Measurements from ENCODE around the gene YTHDF1.

The YTHDF1 gene

DNA sequence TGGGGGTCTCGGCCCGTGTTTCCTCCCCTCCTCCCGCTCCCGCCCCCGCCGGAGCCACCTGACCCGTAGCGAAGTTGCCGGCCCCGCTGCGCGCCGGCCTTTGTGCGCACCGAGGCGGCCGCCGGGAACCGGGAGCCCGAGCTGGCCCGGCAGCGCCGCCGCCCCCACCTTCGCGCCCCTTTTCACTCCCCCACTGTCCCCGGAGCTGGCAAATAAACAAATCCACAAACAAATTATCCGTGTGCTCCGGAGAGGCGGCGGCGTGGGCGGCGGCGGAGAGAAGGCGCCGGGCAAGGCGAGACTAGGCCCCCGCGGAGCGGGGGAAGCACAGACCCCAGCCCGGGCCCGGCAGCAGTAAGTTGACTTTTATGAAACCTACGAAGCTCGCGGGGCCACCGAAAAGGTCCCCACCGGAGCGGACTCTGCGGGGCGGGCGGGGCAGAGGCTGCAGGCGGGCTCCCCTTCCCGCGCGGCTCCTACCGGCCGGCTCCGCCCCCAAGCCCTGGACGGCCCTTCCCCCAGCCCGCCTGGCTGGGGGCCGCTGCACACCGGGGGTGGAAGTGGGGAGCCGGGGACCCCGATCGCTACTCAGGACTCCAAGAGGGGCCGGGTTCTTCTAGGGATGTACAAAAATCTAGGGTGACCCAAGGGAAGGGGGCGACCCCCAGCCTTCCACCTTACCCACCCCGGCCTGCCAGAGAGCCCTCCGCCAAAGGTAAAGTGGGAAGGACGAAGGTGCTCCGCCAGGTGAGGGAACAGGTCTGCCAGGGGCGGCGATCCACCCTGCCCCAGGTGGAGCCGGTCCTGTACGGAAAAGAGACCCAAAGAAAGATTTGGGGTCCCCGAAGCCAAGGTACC lies 40.7 kb downstream of the YTHDF1 start:
- Histone ChIP-seq H3K36me3 (ENCODE audit: control insufficient read depth in 5 of 5, insufficient read depth in 5 of 5, low read length in 5 of 5) (no peaks in the 10 kb centered on the region), H3K4me3 (ENCODE audit: low read depth in 1 of 5, low read length in 5 of 5) (no peak overlapping the region), H3K4me1 (ENCODE audit: control insufficient read depth in 5 of 5, insufficient read depth in 5 of 5, low read length in 5 of 5) (peaks cover 0 to 23% (median 14%) of the 10 kb centered on the region in 5 donors), H3K27ac (ENCODE audit: low read depth, low read length) (no peak overlapping the region), H3K9me3 (ENCODE audit: control insufficient read depth in 5 of 5, low read length in 5 of 5) (no peaks in the 10 kb centered on the region), H3K27me3 (ENCODE audit: control insufficient read depth in 5 of 5, insufficient read depth in 4 of 5, low read length in 5 of 5) (peaks cover 55 to 80% (median 71%) of the 10 kb centered on the region in 5 donors), H3K9ac (ENCODE audit: low read length in 5 of 5) (no peak overlapping the region)

DNA sequence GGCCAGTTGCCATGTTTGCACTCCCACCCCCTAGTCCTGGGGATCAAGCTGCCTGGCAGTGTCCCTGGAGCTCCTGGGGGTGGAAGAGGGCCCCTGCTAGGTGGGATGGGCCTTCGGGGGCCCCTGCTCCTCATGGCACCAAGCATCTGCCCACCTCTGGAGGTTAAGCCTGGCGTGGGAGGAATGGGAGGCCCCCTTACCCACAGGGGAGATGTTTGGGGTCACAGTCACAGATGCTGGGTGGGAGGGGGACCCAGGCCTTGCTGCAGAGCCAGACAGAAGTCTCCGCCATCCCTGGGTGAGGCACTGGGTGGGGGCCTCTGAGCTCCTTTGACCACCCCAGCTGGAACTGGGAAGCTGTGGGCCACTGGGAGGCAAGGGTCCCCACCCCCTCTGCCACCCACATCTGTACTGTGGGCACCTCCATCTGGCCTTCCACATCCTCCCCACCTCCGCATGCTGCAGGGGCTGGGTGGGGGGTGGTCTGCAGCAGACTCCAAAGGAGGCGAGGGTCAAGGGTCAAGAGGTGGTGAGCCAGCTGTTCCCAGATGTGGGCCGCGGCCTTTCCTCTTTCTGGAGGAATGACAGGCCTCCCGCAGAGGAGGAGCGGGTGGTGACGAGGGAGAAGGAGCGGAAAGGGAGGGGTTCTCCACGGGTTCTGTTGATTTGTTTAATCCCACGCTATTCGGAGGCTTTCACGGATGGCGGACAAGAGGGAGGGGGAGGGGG lies 41.5 kb downstream of the YTHDF1 start:
- no peak overlapping the region for H3K4me3 ChIP-seq (ENCODE audit: low read depth in 1 of 5, low read length in 5 of 5)
- H3K4me1 ChIP-seq (ENCODE audit: control insufficient read depth in 5 of 5, insufficient read depth in 5 of 5, low read length in 5 of 5) = peaks cover 0 to 20% (median 12%) of the 10 kb centered on the region in 5 donors
- peaks cover 51 to 73% (median 63%) of the 10 kb centered on the region in 5 donors for H3K27me3 ChIP-seq (ENCODE audit: control insufficient read depth in 5 of 5, insufficient read depth in 4 of 5, low read length in 5 of 5)
- no peak overlapping the region for H3K9ac ChIP-seq (ENCODE audit: low read length in 5 of 5)
- H3K27ac ChIP-seq (ENCODE audit: low read depth, low read length) = no peak overlapping the region
- H3K36me3 ChIP-seq (ENCODE audit: control insufficient read depth in 5 of 5, insufficient read depth in 5 of 5, low read length in 5 of 5) = no peaks in the 10 kb centered on the region
- H3K9me3 ChIP-seq (ENCODE audit: control insufficient read depth in 5 of 5, low read length in 5 of 5) = no peaks in the 10 kb centered on the region

DNA sequence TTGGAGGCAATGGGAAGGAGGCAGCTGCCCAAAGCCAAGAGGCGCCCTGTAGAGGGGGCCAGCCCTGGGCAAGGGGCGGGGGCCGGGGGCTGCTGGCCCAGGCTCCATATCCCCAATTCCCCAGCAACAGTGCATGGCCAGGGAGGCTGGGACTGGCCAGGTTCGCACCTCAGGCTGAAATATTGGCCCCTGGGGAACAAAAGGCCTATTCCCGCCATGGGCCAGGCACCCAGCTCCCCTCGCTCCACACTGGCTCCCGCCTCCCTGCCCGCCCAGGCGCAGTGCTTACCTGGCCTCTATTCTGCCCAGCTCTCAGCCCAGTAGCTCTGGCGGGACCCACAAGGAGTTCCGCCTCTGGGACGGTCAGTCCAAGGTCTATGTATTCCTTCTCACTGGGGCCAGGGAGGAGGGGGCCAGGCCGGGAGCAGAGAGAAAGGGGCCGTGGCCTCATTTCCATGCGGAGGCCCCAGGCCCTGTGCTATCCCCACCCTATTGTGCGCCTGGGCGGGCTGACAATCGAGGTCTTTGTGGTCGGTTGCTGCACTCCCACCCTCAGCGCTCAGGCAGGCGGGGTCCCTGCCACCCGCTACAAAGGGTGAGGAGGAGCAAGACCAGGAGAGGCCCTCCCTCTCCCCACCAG lies 42.3 kb downstream of the YTHDF1 start:
- peaks cover 50 to 67% (median 59%) of the 10 kb centered on the region in 5 donors for H3K27me3 ChIP-seq (ENCODE audit: control insufficient read depth in 5 of 5, insufficient read depth in 4 of 5, low read length in 5 of 5)
- H3K36me3 ChIP-seq (ENCODE audit: control insufficient read depth in 5 of 5, insufficient read depth in 5 of 5, low read length in 5 of 5) = no peaks in the 10 kb centered on the region
- H3K4me1 ChIP-seq (ENCODE audit: control insufficient read depth in 5 of 5, insufficient read depth in 5 of 5, low read length in 5 of 5) = peaks cover 0 to 14% (median 7%) of the 10 kb centered on the region in 5 donors
- H3K9me3 ChIP-seq (ENCODE audit: control insufficient read depth in 5 of 5, low read length in 5 of 5) = no peaks in the 10 kb centered on the region
- no peak overlapping the region for H3K9ac ChIP-seq (ENCODE audit: low read length in 5 of 5)
- no peak overlapping the region for H3K27ac ChIP-seq (ENCODE audit: low read depth, low read length)
- H3K4me3 ChIP-seq (ENCODE audit: low read depth in 1 of 5, low read length in 5 of 5) = no peak overlapping the region

DNA sequence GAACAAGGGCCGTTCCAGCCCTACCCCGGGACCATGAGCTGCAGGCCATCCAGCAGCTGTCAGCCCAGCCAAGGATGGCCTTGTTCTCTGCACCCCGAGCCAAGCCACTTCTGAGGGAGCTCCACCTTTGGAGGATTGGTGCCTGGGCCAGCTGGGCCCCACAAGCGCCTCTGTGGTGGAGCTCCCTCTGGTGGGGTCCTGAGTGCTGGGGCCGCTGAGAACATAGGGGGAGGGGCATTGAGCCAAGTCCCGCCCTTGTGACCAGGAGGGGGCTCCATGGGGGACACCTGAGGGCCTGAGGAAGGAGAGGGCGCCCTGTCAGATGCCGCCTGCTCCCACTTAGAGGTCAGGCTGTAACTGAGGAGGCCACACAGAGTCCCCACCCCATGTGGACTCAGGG lies 43.2 kb downstream of the YTHDF1 start:
- Histone ChIP-seq H3K4me1 (ENCODE audit: control insufficient read depth in 5 of 5, insufficient read depth in 5 of 5, low read length in 5 of 5) (peaks cover 0 to 7% (median under 1%) of the 10 kb centered on the region in 5 donors), H3K27me3 (ENCODE audit: control insufficient read depth in 5 of 5, insufficient read depth in 4 of 5, low read length in 5 of 5) (peaks cover 50 to 62% (median 52%) of the 10 kb centered on the region in 5 donors), H3K36me3 (ENCODE audit: control insufficient read depth in 5 of 5, insufficient read depth in 5 of 5, low read length in 5 of 5) (no peaks in the 10 kb centered on the region), H3K27ac (ENCODE audit: low read depth, low read length) (no peak overlapping the region), H3K9ac (ENCODE audit: low read length in 5 of 5) (no peak overlapping the region), H3K4me3 (ENCODE audit: low read depth in 1 of 5, low read length in 5 of 5) (no peak overlapping the region), H3K9me3 (ENCODE audit: control insufficient read depth in 5 of 5, low read length in 5 of 5) (no peaks in the 10 kb centered on the region)

DNA sequence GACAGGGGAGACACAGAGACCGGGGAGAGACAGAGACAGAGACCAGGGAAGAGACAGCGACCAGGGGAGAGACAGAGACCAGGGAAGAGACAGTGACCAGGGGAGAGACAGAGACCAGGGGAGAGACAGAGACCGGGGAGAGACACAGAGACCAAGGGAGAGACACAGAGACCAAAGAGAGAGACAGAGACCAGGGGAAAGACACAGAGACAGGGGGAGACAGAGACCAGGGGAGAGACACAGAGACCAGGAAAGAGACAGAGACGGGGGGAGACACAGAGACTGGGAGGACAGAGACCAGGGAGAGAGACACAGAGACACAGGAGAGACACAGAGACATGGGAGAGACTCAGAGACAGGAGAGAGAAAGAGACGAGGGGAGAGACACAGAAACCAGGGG lies 43.9 kb downstream of the YTHDF1 start:
- Histone ChIP-seq H3K9me3 (ENCODE audit: control insufficient read depth in 5 of 5, low read length in 5 of 5) (no peaks in the 10 kb centered on the region), H3K36me3 (ENCODE audit: control insufficient read depth in 5 of 5, insufficient read depth in 5 of 5, low read length in 5 of 5) (no peaks in the 10 kb centered on the region), H3K4me1 (ENCODE audit: control insufficient read depth in 5 of 5, insufficient read depth in 5 of 5, low read length in 5 of 5) (peaks cover 0 to 3% (median 0%) of the 10 kb centered on the region in 5 donors), H3K4me3 (ENCODE audit: low read depth in 1 of 5, low read length in 5 of 5) (no peak overlapping the region), H3K27me3 (ENCODE audit: control insufficient read depth in 5 of 5, insufficient read depth in 4 of 5, low read length in 5 of 5) (peaks cover 45 to 58% (median 51%) of the 10 kb centered on the region in 5 donors), H3K9ac (ENCODE audit: low read length in 5 of 5) (no peak overlapping the region), H3K27ac (ENCODE audit: low read depth, low read length) (no peak overlapping the region)

DNA sequence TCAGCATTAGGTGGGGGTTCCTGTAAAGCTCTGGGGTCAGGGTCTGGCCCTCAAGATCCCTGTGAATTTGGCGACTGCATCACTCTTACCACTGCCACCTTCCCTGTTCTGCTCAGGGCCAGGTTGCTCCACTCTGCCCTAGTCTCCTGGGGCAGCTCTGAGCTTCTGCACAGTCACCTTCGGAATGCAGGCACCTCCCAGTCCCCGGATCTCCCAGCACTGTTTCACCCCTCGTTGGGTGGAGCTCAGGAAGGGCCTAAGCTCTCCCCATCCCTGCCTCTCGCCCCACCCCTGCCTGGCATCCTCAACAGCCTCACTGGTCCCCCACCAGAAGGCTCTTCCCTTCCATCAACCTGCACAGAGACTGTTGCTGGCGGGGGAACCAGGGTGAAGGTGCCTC lies 46.2 kb downstream of the YTHDF1 start:
- no peaks in the 10 kb centered on the region for H3K9me3 ChIP-seq (ENCODE audit: control insufficient read depth in 5 of 5, low read length in 5 of 5)
- H3K27ac ChIP-seq (ENCODE audit: low read depth, low read length) = no peak overlapping the region
- H3K27me3 ChIP-seq (ENCODE audit: control insufficient read depth in 5 of 5, insufficient read depth in 4 of 5, low read length in 5 of 5) = peaks cover 35 to 40% (median 38%) of the 10 kb centered on the region in 5 donors
- H3K4me1 ChIP-seq (ENCODE audit: control insufficient read depth in 5 of 5, insufficient read depth in 5 of 5, low read length in 5 of 5) = peaks cover 0 to 1% (median 0%) of the 10 kb centered on the region in 5 donors
- no peak overlapping the region for H3K4me3 ChIP-seq (ENCODE audit: low read depth in 1 of 5, low read length in 5 of 5)
- H3K9ac ChIP-seq (ENCODE audit: low read length in 5 of 5) = no peak overlapping the region
- H3K36me3 ChIP-seq (ENCODE audit: control insufficient read depth in 5 of 5, insufficient read depth in 5 of 5, low read length in 5 of 5) = no peaks in the 10 kb centered on the region

DNA sequence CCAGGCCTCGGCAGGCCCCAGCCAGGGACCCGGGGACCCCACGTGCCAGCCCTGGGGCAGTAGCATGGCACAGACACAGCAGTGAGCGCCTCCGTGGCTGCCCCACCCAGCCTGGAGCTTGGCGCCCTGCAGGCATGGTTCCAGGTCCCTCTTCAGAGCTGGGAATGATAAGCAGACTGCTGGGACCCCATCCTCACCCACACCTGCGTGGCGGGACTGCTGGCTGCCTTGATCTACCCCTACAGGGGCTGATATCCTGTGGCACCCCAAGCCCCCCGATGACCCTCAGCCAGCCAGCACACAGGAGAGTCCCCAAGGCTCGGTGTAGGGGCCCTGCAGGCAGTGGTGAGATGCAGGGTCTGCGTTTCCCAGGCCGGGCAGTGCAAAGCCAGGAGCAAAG lies 47.1 kb downstream of the YTHDF1 start:
- Histone ChIP-seq H3K36me3 (ENCODE audit: control insufficient read depth in 5 of 5, insufficient read depth in 5 of 5, low read length in 5 of 5) (no peaks in the 10 kb centered on the region), H3K9me3 (ENCODE audit: control insufficient read depth in 5 of 5, low read length in 5 of 5) (no peaks in the 10 kb centered on the region), H3K27me3 (ENCODE audit: control insufficient read depth in 5 of 5, insufficient read depth in 4 of 5, low read length in 5 of 5) (peaks cover 30 to 36% (median 35%) of the 10 kb centered on the region in 5 donors), H3K4me3 (ENCODE audit: low read depth in 1 of 5, low read length in 5 of 5) (no peak overlapping the region), H3K27ac (ENCODE audit: low read depth, low read length) (no peak overlapping the region), H3K4me1 (ENCODE audit: control insufficient read depth in 5 of 5, insufficient read depth in 5 of 5, low read length in 5 of 5) (no peaks in the 10 kb centered on the region), H3K9ac (ENCODE audit: low read length in 5 of 5) (no peak overlapping the region)

DNA sequence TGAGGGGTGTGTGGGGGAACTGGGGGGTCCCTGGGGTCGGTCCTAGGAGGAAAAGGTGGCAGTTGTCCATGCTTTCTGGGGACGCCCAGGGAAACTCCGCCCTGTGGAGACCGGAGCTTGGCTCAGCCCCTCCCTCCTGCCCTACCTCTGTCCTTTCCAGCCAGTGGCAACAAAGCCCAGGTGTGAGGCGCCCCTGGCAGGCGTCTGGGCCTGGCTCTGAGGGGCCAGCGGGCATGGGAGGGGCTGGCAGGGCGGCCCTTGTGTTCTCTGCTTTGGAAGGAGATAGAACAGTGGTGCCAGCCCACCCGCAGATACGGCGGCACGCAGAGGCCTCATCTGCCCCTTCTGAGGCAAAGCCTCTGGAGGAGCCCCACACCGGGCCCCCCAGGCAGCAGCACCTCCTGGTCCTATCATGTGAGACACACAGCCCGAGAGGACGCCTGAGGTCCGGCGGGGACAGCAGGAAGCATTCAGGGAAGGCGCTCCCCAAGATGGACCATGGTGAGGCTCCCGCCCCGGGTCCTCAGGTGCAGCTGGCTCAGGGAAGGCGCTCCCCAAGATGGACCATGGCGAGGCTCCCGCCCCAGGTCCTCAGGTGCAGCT lies 47.9 kb downstream of the YTHDF1 start:
- H3K9ac ChIP-seq (ENCODE audit: low read length in 5 of 5) = no peak overlapping the region
- H3K27me3 ChIP-seq (ENCODE audit: control insufficient read depth in 5 of 5, insufficient read depth in 4 of 5, low read length in 5 of 5) = peaks cover 28 to 36% (median 34%) of the 10 kb centered on the region in 5 donors
- H3K9me3 ChIP-seq (ENCODE audit: control insufficient read depth in 5 of 5, low read length in 5 of 5) = no peaks in the 10 kb centered on the region

DNA sequence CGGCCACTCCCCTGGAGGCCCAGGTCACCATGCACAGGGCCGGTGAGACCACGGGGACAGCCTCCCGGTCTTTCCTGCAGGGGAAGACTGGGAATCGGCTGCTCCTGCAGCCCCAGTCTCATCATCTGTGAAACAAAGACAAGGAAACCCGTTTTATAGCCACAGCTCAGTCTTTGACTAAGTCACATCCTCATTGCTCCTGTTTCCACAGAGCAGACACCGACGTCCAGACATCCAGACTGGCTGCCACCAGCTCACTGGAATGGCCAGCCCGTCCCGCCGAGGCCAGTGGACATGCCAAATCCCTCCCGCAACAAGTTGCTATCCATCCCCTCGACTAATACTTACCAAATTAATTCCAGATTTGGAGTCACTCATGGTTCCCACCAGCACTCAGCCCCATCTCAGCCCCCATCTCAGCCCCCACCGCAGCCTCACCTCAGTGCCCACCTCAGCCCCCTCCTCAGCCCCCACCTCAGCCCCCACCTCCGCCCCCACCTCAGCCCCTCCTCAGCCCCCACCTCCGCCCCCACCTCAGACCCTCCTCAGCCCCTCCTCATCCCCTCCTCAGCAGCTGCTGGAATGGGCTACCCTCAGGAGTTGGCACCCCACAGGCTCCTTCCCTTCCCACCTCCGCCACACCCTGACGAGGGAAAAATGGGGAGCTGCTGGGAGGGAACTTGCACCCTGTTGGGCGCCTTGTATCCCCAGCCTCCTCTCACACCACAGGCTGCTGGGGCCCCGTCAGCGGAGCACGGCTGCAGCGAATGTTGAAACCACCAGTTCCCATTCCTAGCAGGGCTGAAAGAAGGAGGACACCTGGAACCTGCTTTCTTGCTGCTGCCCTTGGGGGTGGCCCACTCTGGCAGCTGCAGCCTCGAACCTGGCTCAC lies 48.7 kb downstream of the YTHDF1 start:
- H3K9ac ChIP-seq (ENCODE audit: low read length in 5 of 5) = no peak overlapping the region
- no peak overlapping the region for H3K4me3 ChIP-seq (ENCODE audit: low read depth in 1 of 5, low read length in 5 of 5)
- H3K9me3 ChIP-seq (ENCODE audit: control insufficient read depth in 5 of 5, low read length in 5 of 5) = no peaks in the 10 kb centered on the region
- H3K27ac ChIP-seq (ENCODE audit: low read depth, low read length) = no peak overlapping the region
- peaks cover 24 to 36% (median 29%) of the 10 kb centered on the region in 5 donors for H3K27me3 ChIP-seq (ENCODE audit: control insufficient read depth in 5 of 5, insufficient read depth in 4 of 5, low read length in 5 of 5)
- no peaks in the 10 kb centered on the region for H3K4me1 ChIP-seq (ENCODE audit: control insufficient read depth in 5 of 5, insufficient read depth in 5 of 5, low read length in 5 of 5)
- H3K36me3 ChIP-seq (ENCODE audit: control insufficient read depth in 5 of 5, insufficient read depth in 5 of 5, low read length in 5 of 5) = no peaks in the 10 kb centered on the region

More for the DNA sequence above, 47.9 kb downstream of the YTHDF1 start:
- no peak overlapping the region for H3K4me3 ChIP-seq (ENCODE audit: low read depth in 1 of 5, low read length in 5 of 5)
- H3K36me3 ChIP-seq (ENCODE audit: control insufficient read depth in 5 of 5, insufficient read depth in 5 of 5, low read length in 5 of 5) = no peaks in the 10 kb centered on the region
- no peak overlapping the region for H3K27ac ChIP-seq (ENCODE audit: low read depth, low read length)
- no peaks in the 10 kb centered on the region for H3K4me1 ChIP-seq (ENCODE audit: control insufficient read depth in 5 of 5, insufficient read depth in 5 of 5, low read length in 5 of 5)

Data from subcutaneous abdominal adipose tissue (tissue), 5 donors.